HG02642 (cell line): ENCODE measurements around the gene REXO4.
"Not testable (repeated sequence)": the region's sequence is repeated elsewhere in the genome, so short reads cannot be mapped to it uniquely, and the experiment has no call there.

Source experiments
- ATAC-seq: cut with Tn5 transposase; IDR thresholded peaks from one replicate; pipeline ENCODE4 v1.9.1; 2021; ENCODE audit warnings: mild to moderate bottlenecking; ENCODE audit not compliant: unreplicated experiment, poor library complexity

REXO4 gene

GRCh38 chr9:133392308-133392707, 25.5 kb downstream of the REXO4 start:
- not testable (repeated sequence) for ATAC-seq

GRCh38 chr9:133391449-133391848, 26.4 kb downstream of the REXO4 start:
- not testable (repeated sequence) for ATAC-seq

- no peak for ATAC-seq
These were observed 27.1 kb downstream of the REXO4 start for GRCh38 chr9:133390713-133391112.

- ATAC-seq: no peak
These were observed 28.2 kb downstream of the REXO4 start for GRCh38 chr9:133389562-133389961.

- ATAC-seq: no peak
These were observed 28.7 kb downstream of the REXO4 start for GRCh38 chr9:133389025-133389557.

GRCh38 chr9:133387680-133388079, 30.1 kb downstream of the REXO4 start:
- no peak for ATAC-seq

GRCh38 chr9:133386338-133386737, 31.5 kb downstream of the REXO4 start:
- ATAC-seq: no peak

GRCh38 chr9:133385452-133385851, 32.4 kb downstream of the REXO4 start:
- ATAC-seq: no peak

GRCh38 chr9:133384736-133385321, 33.0 kb downstream of the REXO4 start:
- no peak for ATAC-seq

- ATAC-seq: no peak
These were observed 34.4 kb downstream of the REXO4 start for GRCh38 chr9:133383438-133383837.

- ATAC-seq: no peak
These were observed 35.2 kb downstream of the REXO4 start for GRCh38 chr9:133382507-133383141.

- ATAC-seq: no peak
These were observed 37.1 kb downstream of the REXO4 start for GRCh38 chr9:133380734-133381133.

- ATAC-seq: no peak
These were observed 38.4 kb downstream of the REXO4 start for GRCh38 chr9:133379153-133380086.

GRCh38 chr9:133378408-133378962, 39.3 kb downstream of the REXO4 start:
- ATAC-seq: no peak

- no peak for ATAC-seq
These were observed 40.0 kb downstream of the REXO4 start for GRCh38 chr9:133377721-133378216.

- ATAC-seq: not testable (repeated sequence)
These were observed 40.5 kb downstream of the REXO4 start for GRCh38 chr9:133377280-133377679.

- peak; percentile 92 for ATAC-seq
These were observed 41.8 kb downstream of the REXO4 start, which contains the start of the genes STKLD1 and SURF4 for GRCh38 chr9:133375724-133376654. TSS of gene STKLD1 (plus strand) at chr9:133376366. CDS start at chr9:133376474, 108 bp downstream. TSS of gene SURF4 (minus strand) at chr9:133376060. CDS start at chr9:133375969, 91 bp downstream.

GRCh38 chr9:133375116-133375723, 42.6 kb downstream of the REXO4 start:
- peak; percentile 28 for ATAC-seq
